Memory B cell (primary cell): Measurements from ENCODE around the gene UBC.
A peak's percentile ranks its signal among the peaks of the same experiment; 100 is the strongest.

Experiments used
- ATAC-seq: fragments of 150-1000 bp; cut with Tn5 transposase; 2 replicates; pipeline ENCODE4 v1.10.0; 2021; ENCODE audit warnings: low read depth, mild to moderate bottlenecking, moderate library complexity
- DNase-seq, 2 donors: peaks; one replicate each; pipeline ENCODE4 v3.0.0; 2022; ENCODE audit warnings: low spot score in 2 of 2
- H3K27ac Mint-ChIP-seq: one replicate; pipeline ENCODE4 v1.8.0; 2022; ENCODE audit warnings: mild to moderate bottlenecking, moderate library complexity, mixed read lengths
- H3K27me3 Mint-ChIP-seq: one replicate; pipeline ENCODE4 v1.8.0; 2022; ENCODE audit warnings: mixed read lengths
- H3K36me3 Mint-ChIP-seq: one replicate; pipeline ENCODE4 v1.8.0; 2022; ENCODE audit warnings: mild to moderate bottlenecking, mixed read lengths
- H3K4me1 Mint-ChIP-seq: one replicate; pipeline ENCODE4 v1.8.0; 2022; ENCODE audit warnings: mixed read lengths
- H3K4me3 Mint-ChIP-seq: one replicate; pipeline ENCODE4 v1.8.0; 2022; ENCODE audit warnings: mild to moderate bottlenecking, moderate library complexity, mixed read lengths
- H3K9me3 Mint-ChIP-seq: one replicate; pipeline ENCODE4 v1.8.0; 2022; ENCODE audit warnings: mixed read lengths

Gene UBC

DNA sequence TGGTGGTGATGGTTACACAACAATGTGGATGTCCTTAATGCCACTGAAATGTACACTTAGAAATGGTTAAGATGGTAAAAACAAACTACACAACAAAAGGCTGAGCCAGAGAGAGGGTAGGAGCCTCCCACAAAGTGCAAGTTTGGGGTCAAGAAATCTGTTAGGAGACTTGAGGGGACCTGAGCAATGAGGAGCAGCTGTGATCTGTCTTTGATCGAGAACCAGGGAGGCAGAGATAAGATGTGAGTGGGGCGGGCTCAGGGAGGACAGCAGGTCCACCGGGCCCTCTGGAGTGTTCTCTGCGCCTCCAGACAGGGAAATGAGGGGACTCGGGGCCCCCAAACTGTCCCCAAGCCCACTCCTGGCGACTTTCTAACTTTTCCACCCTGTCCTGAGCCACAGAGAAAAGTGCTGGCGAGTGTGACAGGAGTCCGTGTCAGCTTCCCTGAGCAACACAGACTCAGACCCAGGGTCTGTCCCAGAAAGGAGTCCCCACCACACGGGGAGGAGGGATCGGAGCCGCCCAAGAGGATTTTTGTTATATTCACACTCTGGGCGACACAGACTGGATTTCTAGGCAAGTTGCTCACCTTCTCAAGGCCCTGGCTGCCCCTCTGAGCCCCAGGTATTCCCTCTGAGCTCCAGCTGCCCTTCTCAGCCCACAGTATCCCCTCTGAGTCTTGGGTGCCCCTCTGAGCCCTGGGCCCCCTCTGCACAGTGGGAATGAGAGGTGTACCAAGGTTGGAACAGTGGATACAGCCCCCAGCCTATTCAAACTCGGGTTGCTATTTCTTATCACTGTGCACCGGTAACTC lies 39.3 kb downstream of the UBC start:
- no peak overlapping the region for H3K4me3 Mint-ChIP-seq
- H3K27me3 Mint-ChIP-seq: peaks cover 5% of the 10 kb centered on the region
- H3K36me3 Mint-ChIP-seq: no peaks in the 10 kb centered on the region
- H3K9me3 Mint-ChIP-seq: no peaks in the 10 kb centered on the region
- no peak overlapping the region for H3K27ac Mint-ChIP-seq
- DNase-seq: no peak
- peaks cover 9% of the 10 kb centered on the region for H3K4me1 Mint-ChIP-seq
- no peak for ATAC-seq

DNA sequence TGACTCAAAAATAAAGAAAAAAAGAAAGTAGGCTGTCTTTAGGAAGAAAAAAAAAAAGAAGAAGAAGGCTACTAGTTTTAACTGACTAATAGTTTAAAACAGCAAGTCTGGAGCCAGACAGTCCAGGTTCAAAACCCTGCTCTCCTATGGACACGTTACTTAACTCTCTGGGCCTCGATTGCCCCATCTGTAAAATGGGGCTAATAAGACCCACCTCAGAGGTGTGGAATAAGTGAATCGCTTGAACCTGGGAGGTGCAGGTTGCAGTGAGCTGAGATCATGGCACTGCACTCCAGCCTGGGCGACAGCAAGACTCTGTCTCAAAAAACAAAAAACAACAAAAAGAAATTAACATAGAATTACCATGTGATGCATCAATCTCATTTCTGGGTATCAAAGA lies 40.3 kb downstream of the UBC start:
- H3K9me3 Mint-ChIP-seq: no peaks in the 10 kb centered on the region

DNA sequence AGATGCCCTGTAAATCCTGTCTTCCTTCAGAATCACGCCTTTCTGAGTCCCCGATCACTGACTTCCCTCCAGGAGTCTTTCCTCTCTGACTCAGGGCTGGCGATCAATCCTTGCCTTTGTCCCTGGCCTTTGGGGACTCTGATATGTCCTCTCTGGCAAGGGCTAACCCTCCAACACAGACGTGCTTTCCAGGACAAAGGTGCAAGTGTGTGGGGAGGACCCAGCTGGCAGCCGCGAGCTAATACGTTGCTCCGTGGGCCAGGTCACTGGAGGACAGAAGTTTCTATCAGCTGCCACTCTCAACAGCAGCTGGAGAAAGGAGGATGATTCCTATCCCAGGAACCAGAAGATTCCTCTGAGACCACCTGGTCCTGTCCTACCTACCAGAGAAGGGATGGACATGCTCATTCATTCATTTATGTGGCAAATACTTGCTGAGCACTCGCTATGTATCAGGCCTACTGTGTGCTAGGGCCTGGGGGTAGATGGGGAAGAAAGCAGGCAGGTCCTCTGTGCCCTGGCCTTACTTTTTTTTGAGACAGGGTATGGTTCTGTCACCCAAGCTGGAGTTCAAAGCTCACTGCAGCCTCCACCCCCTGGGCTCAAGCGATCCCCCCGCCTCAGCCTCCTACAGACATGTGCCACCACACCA lies 42.3 kb downstream of the UBC start:
- Mint-ChIP-seq H3K27ac (no peak overlapping the region), H3K4me3 (no peak overlapping the region), H3K9me3 (no peaks in the 10 kb centered on the region), H3K27me3 (peaks cover 6% of the 10 kb centered on the region), H3K4me1 (peaks cover 18% of the 10 kb centered on the region), H3K36me3 (no peaks in the 10 kb centered on the region)
- no peak for DNase-seq
- ATAC-seq: no peak

More for the DNA sequence above, 40.3 kb downstream of the UBC start:
- Mint-ChIP-seq H3K36me3 (no peaks in the 10 kb centered on the region), H3K4me3 (no peak overlapping the region), H3K27me3 (peaks cover 6% of the 10 kb centered on the region), H3K4me1 (peaks cover 13% of the 10 kb centered on the region), H3K27ac (no peak overlapping the region)
- DNase-seq: no peak
- no peak for ATAC-seq

DNA sequence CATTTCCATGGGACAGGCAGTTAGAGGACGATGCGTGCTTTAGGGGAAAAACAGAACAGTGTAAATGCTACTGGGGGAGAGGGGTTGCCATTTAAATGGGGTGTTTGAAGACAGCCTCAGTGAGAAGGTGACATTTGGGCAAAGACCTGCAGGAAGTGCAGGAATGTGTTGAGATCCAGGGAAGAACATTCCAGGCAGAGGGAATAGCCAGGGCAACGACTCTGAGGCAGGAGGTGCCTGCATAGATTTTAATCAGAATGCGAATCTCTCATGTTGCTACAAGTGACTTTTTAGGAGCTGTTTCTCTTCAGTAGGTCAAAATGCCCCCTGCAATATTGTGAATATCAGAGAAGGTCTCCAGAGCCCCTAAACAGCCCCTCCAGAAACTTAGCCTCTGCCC lies 43.2 kb downstream of the UBC start:
- no peak overlapping the region for H3K4me3 Mint-ChIP-seq
- peaks cover 18% of the 10 kb centered on the region for H3K4me1 Mint-ChIP-seq
- no peak overlapping the region for H3K27ac Mint-ChIP-seq
- DNase-seq (no peak), ATAC-seq (no peak)
- H3K27me3 Mint-ChIP-seq: peaks cover 6% of the 10 kb centered on the region
- H3K36me3 Mint-ChIP-seq: no peaks in the 10 kb centered on the region
- no peaks in the 10 kb centered on the region for H3K9me3 Mint-ChIP-seq

DNA sequence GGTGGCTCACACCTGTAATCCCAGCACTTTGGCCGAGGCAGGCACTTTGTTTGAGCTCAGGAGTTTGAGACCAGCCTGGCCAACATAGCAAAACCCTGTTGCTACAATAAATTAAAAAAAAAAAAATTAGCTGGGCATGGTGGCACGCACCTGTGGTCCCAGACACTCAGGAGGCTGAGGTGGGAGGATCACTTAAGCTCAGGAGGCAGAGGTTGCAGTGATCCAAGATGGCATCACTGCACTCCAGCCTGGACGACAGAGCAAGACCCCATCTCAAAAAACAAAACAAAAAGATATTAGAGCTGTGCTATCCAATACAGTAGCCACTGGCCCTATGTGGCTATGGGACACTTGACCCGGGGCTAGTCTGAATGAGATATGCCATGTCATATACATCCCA lies 43.9 kb downstream of the UBC start:
- peaks cover 15% of the 10 kb centered on the region for H3K4me1 Mint-ChIP-seq
- no peak overlapping the region for H3K4me3 Mint-ChIP-seq
- no peak for ATAC-seq
- H3K27me3 Mint-ChIP-seq: peaks cover 4% of the 10 kb centered on the region
- H3K36me3 Mint-ChIP-seq: no peaks in the 10 kb centered on the region
- H3K27ac Mint-ChIP-seq: no peak overlapping the region
- no peaks in the 10 kb centered on the region for H3K9me3 Mint-ChIP-seq
- no peak for DNase-seq

DNA sequence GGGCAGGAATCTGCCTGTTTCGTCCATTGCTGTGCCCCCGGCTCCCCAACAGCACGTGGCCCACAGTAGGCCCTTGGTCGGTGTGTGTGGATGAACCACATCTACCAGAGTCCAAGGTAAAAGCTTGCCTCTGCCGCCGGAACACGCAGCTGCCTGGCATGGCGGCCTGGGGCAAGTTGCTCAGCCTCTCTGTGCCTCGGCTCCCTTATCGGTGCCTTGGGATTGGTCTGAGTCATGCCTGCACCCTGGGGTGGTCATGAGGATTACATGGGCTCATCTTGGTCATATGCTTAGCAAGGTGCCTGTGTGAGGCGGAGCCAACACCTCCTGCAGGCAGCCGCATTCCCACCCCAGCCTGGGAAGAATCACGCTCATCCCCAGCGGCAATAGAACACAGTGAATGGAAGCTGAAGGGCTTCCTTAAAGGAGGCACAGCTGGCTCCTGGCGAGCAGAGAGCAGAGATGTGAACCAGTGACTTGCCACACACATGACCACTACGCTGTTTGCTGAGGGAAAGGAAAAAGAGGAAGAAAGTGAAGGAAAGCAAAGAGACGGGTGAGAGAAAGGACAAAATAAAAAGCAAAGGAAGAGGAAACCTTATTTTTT lies 45.3 kb downstream of the UBC start:
- Mint-ChIP-seq H3K27ac (no peak overlapping the region), H3K27me3 (peaks cover 1% of the 10 kb centered on the region), H3K36me3 (no peaks in the 10 kb centered on the region), H3K4me3 (peak overlapping the region; percentile 76), H3K4me1 (peaks cover 12% of the 10 kb centered on the region), H3K9me3 (no peaks in the 10 kb centered on the region)
- DNase-seq: no peak
- ATAC-seq: peak; percentile 41

DNA sequence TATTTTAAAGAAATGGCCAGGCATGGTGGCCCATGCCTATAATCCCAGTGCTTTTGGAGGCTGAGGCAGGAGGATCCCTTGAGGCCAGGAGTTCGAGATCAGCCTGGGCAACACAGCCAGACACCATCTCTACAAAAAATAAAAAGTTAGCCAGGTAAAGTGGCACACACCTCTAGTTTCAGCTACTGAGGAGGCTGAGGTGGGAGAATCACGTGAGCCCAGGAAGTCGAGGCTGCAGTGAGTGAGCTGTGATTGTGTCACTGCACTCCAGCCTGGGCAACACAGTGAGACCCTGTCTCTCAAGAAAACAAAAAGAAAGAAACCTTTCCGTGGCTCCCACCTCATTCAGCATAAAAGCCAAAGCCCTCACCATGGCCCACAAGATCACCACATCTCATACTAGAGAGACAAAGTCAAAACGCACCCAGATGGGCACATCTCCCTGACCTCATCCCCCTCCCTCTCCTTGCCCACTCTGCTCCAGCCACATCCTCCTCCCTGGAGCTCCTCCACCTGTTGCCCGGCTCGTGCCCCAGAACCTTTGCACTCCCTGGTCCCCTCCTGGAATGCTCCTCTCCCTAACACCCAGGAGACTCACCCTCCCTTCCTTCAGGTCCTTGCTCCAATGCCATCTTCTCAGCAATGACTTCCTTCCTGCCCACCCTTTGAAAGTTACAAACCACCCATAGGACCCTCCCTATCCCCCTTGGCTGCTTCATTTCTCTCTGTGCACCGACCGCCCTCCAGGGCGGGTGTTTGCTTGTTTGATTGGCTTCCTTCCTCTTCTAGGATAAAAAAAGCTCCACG lies 46.0 kb downstream of the UBC start:
- H3K9me3 Mint-ChIP-seq: no peaks in the 10 kb centered on the region
- DNase-seq: no peak
- peaks cover 16% of the 10 kb centered on the region for H3K4me1 Mint-ChIP-seq
- H3K27me3 Mint-ChIP-seq: peaks cover 1% of the 10 kb centered on the region
- no peak for ATAC-seq
- no peaks in the 10 kb centered on the region for H3K36me3 Mint-ChIP-seq
- peak overlapping the region; percentile 76 for H3K4me3 Mint-ChIP-seq
- no peak overlapping the region for H3K27ac Mint-ChIP-seq

DNA sequence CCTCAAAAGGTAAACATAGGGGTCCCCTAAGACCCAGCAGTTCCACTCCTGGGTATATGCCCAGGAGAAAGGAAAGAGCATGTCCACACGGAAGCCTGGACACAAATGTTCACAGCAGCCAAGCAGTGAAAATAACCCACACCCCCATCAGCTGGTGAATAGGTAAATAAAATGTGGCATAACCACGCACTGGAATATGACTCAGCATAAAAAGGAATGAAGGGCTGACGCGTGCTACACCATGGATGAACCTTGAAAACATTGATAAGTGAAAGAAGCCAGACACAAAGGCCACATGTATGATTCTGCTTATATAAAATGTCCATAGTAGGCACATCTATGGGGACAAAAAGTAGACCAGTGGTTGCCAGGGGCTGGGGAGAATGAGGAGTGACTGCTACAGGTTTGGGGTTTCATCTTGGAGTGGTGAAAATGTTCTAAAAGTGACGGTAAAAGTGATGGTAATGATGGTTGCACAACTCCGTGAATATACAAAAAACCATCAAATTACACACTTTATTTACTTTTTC lies 47.0 kb downstream of the UBC start:
- peaks cover 1% of the 10 kb centered on the region for H3K27me3 Mint-ChIP-seq
- no peak for ATAC-seq
- no peaks in the 10 kb centered on the region for H3K36me3 Mint-ChIP-seq
- H3K27ac Mint-ChIP-seq: no peak overlapping the region
- H3K9me3 Mint-ChIP-seq: no peaks in the 10 kb centered on the region
- no peak overlapping the region for H3K4me3 Mint-ChIP-seq
- DNase-seq: no peak
- H3K4me1 Mint-ChIP-seq: peaks cover 21% of the 10 kb centered on the region

DNA sequence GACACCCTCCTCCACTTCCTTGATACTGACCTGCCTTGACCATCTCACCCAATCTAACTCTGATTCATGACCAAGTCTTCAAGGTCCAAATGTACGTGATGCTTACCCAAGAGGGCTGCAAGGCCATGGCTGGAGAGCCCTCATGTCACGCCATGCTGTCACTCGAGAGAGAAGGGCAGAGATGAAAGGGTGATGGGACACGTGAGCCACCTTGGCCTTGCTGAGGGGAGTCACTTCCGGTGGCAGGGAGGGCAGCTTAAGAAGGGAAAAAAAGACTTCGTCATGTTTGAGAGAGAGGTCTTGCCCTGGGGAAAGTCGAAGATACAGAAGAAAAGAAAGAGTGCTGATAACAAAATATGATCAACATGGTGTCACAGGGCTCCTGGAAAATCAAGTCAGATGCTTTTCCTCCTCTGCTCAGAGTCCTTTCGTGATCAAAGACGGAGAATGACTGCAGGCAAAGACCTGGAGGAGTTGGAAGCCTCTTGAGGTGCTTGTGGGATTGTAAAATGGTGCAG lies 47.5 kb downstream of the UBC start:
- no peaks in the 10 kb centered on the region for H3K9me3 Mint-ChIP-seq
- no peak overlapping the region for H3K27ac Mint-ChIP-seq
- H3K4me1 Mint-ChIP-seq: peaks cover 27% of the 10 kb centered on the region
- no peak overlapping the region for H3K4me3 Mint-ChIP-seq
- ATAC-seq (no peak), DNase-seq (no peak)
- no peaks in the 10 kb centered on the region for H3K36me3 Mint-ChIP-seq
- H3K27me3 Mint-ChIP-seq: peaks cover 1% of the 10 kb centered on the region

DNA sequence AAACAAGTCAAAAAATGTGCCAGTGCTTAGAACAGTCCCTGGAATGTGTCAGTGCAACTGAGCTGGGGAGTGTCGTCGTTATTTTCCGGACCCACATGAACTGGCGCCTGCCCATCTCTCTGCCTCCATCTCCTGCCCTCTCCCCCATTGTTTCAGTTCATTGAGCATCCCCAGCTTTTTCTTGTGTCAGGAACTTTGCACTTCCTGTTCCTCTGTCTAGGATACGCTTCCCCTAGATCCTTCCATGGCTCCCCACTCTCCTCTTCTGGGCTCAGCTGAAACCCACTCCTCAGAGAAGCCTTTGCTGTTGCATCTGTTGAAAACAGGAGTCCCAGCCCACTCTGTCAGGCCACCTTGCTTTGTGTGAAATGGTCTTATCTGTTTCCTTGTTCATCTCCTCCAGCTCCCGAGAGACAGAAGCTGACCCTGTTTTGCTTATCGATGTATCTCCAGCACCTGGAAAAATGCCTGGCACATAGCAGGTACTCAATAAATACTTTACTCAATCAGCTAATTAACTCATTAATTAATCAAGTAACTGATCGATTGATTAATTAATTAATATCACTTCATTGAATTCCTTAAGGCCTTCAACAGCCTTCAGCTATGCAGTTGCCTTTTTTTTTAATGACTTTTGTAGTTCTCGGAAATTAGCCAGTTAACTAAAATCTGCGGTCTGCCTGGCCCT lies 48.1 kb downstream of the UBC start:
- Mint-ChIP-seq H3K27me3 (peaks cover 1% of the 10 kb centered on the region), H3K9me3 (no peaks in the 10 kb centered on the region), H3K4me1 (peaks cover 33% of the 10 kb centered on the region), H3K36me3 (no peaks in the 10 kb centered on the region), H3K27ac (no peak overlapping the region), H3K4me3 (no peak overlapping the region)
- ATAC-seq: no peak
- no peak for DNase-seq

DNA sequence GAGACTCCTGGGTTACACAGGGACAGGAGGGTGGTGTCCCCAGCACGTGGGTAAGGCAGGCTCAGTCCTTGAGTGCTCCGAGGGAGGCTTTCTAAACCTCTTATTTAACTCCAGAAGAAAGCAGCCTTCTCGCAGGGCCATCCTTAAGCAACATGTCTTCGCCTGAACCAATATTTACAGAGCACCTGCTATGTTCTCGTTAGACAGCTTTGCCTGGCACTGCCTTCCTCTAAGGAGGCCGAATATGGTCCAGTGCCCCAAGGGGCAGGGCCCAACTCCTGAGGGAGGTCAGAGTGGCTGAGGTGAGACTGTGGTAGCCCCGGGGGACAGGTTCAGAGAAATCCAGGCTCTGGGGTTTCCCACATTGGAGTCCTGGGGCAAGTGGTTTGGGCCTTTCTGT lies 48.7 kb downstream of the UBC start:
- Mint-ChIP-seq H3K36me3 (no peaks in the 10 kb centered on the region), H3K9me3 (no peaks in the 10 kb centered on the region), H3K4me3 (no peak overlapping the region), H3K4me1 (peaks cover 33% of the 10 kb centered on the region), H3K27ac (no peak overlapping the region), H3K27me3 (peaks cover 1% of the 10 kb centered on the region)
- no peak for DNase-seq
- no peak for ATAC-seq

DNA sequence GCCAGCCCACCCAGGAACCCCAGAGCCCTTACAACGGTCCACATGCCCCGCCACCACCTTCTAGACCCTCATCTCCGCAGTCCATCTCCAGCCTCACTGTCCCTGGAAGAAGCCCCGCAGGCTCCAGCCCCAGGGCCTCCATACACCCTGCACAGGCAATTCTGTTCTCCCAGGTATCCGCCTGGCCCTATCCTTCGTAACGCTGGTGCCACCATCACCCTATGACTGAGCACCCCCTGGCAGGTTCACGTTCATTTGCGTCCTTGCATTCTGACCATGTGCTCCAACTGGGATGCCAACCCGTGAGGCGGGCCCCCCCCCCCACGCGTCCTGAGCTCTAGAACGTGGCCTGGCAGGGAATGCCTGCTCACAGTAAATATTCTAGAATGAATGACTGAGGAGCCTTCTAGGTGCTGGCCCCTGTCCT lies 50.1 kb downstream of the UBC start:
- peak overlapping the region; percentile 84 for H3K4me3 Mint-ChIP-seq
- ATAC-seq (no peak), DNase-seq (no peak)
- peaks cover 31% of the 10 kb centered on the region for H3K4me1 Mint-ChIP-seq
- H3K27ac Mint-ChIP-seq: peak overlapping the region; percentile 93
- H3K36me3 Mint-ChIP-seq: no peaks in the 10 kb centered on the region
- peaks cover under 1% of the 10 kb centered on the region for H3K27me3 Mint-ChIP-seq
- no peaks in the 10 kb centered on the region for H3K9me3 Mint-ChIP-seq
